ENCODE data around the gene GNG4. TPM values are rescaled to one million over a fixed set of nuclear protein-coding genes. Genes with fewer than 3 reads are reported as not detected.

Gene GNG4
- total and polyA plus RNA-seq, 9 of the 15 experiments (the other 6 are each of a cell fraction or from before 2014, with no cell fraction given) = 0.06 to 0.58 (median 0.08) TPM; not detected in 4

DNA sequence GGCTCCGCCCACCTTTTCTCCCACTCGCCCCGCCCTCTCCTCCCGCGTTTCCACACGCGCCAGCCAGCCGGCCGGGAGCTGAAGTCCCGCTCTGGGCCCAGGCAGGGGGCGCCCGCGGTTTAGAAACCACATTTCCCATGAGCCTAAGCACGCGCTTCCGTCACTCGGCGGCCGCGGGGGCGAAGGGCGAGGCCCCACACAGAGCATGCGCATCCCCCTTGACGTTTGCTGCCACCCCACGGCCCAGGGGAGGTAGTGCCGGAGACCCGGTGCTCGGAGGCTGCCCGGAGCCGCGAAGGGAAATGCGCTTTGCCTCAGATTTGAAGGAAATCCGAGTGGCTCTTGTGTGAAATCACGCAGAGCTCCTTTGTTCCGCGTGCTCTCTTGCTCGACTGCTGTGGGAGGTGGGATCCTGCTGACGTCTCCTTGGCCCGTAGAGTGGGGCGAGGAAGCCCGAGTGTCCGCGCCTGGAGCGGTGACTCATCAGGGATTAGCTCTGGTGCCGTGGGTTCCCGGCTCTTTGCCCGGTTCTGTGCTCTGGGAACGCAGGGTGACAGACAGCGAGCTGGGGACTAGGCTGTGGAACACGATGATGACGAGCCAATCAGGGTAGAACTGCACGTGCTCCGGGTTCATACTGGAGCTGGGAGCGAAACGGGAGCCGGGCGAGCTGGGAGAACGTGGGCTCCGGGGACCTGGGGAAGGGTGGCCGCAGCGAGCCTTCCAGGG, 144.9 kb downstream of the GNG4 start (continued):
- TF ChIP-seq, protein P1, sequence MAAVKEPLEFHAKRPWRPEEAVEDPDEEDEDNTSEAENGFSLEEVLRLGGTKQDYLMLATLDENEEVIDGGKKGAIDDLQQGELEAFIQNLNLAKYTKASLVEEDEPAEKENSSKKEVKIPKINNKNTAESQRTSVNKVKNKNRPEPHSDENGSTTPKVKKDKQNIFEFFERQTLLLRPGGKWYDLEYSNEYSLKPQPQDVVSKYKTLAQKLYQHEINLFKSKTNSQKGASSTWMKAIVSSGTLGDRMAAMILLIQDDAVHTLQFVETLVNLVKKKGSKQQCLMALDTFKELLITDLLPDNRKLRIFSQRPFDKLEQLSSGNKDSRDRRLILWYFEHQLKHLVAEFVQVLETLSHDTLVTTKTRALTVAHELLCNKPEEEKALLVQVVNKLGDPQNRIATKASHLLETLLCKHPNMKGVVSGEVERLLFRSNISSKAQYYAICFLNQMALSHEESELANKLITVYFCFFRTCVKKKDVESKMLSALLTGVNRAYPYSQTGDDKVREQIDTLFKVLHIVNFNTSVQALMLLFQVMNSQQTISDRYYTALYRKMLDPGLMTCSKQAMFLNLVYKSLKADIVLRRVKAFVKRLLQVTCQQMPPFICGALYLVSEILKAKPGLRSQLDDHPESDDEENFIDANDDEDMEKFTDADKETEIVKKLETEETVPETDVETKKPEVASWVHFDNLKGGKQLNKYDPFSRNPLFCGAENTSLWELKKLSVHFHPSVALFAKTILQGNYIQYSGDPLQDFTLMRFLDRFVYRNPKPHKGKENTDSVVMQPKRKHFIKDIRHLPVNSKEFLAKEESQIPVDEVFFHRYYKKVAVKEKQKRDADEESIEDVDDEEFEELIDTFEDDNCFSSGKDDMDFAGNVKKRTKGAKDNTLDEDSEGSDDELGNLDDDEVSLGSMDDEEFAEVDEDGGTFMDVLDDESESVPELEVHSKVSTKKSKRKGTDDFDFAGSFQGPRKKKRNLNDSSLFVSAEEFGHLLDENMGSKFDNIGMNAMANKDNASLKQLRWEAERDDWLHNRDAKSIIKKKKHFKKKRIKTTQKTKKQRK (IDR thresholded peaks at IDR 0.05; ENCODE audit: borderline replicate concordance, low read depth, low read length) = 0 out of 2 replicates have a peak, but pooled peaks have one; percentile 10
- TF ChIP-seq HNRNPK (IDR thresholded peaks at IDR 0.05; ENCODE audit: low read depth, low read length, poor library complexity, severe bottlenecking) (peak; percentile 15), HCFC1 (IDR thresholded peaks at IDR 0.05; ENCODE audit: low read depth, low read length) (peak; percentile 100), MIER1 (IDR thresholded peaks at IDR 0.05; ENCODE audit: low read depth) (no peak), ZNF134 (CRISPR knock-in tag; conservative IDR thresholded peaks at IDR 0.05) (no peak), ZNF354B (CRISPR knock-in tag; IDR thresholded peaks at IDR 0.05) (no peak), KDM1A (IDR thresholded peaks at IDR 0.05) (peak; percentile 60 to 69; a peak in 3 of 4 replicates), NELFE (IDR thresholded peaks at IDR 0.05; ENCODE audit: insufficient read depth, insufficient read length) (no peak), RFX5 (IDR thresholded peaks at IDR 0.05; ENCODE audit: low read depth, low read length) (no peak), ZNF707 (CRISPR knock-in tag; conservative IDR thresholded peaks at IDR 0.05) (no peak), NFIC (IDR thresholded peaks at IDR 0.05) (0 out of 2 replicates have a peak, but pooled peaks have one; percentile 43), ZC3H8 (IDR thresholded peaks at IDR 0.05) (no peak), CXXC5 (CRISPR knock-in tag; IDR thresholded peaks at IDR 0.05) (peak; percentile 97), ILK (tag; IDR thresholded peaks at IDR 0.05; ENCODE audit: borderline replicate concordance, low read depth) (no peak), ZFPM2 (CRISPR knock-in tag; IDR thresholded peaks at IDR 0.05) (no peak), CCNT2 (IDR thresholded peaks at IDR 0.05; ENCODE audit: borderline replicate concordance, extremely low read depth, insufficient read length, low read depth, low read length) (peak; percentile 52), TRIM24 (IDR thresholded peaks at IDR 0.05) (peak in 1 of 2 experiments; percentile 43; a peak in 1 of 4 replicates)
- TF ChIP-seq, protein P2, sequence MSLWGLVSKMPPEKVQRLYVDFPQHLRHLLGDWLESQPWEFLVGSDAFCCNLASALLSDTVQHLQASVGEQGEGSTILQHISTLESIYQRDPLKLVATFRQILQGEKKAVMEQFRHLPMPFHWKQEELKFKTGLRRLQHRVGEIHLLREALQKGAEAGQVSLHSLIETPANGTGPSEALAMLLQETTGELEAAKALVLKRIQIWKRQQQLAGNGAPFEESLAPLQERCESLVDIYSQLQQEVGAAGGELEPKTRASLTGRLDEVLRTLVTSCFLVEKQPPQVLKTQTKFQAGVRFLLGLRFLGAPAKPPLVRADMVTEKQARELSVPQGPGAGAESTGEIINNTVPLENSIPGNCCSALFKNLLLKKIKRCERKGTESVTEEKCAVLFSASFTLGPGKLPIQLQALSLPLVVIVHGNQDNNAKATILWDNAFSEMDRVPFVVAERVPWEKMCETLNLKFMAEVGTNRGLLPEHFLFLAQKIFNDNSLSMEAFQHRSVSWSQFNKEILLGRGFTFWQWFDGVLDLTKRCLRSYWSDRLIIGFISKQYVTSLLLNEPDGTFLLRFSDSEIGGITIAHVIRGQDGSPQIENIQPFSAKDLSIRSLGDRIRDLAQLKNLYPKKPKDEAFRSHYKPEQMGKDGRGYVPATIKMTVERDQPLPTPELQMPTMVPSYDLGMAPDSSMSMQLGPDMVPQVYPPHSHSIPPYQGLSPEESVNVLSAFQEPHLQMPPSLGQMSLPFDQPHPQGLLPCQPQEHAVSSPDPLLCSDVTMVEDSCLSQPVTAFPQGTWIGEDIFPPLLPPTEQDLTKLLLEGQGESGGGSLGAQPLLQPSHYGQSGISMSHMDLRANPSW (CRISPR knock-in tag; IDR thresholded peaks at IDR 0.05) = peak; percentile 97; the same call in 1 of the 2 replicates
- TF ChIP-seq, protein P3, sequence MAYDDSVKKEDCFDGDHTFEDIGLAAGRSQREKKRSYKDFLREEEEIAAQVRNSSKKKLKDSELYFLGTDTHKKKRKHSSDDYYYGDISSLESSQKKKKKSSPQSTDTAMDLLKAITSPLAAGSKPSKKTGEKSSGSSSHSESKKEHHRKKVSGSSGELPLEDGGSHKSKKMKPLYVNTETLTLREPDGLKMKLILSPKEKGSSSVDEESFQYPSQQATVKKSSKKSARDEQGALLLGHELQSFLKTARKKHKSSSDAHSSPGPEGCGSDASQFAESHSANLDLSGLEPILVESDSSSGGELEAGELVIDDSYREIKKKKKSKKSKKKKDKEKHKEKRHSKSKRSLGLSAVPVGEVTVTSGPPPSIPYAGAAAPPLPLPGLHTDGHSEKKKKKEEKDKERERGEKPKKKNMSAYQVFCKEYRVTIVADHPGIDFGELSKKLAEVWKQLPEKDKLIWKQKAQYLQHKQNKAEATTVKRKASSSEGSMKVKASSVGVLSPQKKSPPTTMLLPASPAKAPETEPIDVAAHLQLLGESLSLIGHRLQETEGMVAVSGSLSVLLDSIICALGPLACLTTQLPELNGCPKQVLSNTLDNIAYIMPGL (CRISPR knock-in tag; IDR thresholded peaks at IDR 0.05) = peak; percentile 98

Measured in K562 (cell line).